GM15510 (cell line): ENCODE measurements around the gene ALG10B.

Experiments
- POLR2A ChIP-seq: IDR thresholded peaks from 3 replicates; pipeline ENCODE4 v1.6.1; 2011; ENCODE audit warnings: borderline replicate concordance; ENCODE audit not compliant: insufficient read length; ENCODE audit errors: extremely low read depth

ALG10B gene

GRCh38 chr12:38373784-38374183 lies 57.2 kb downstream of the ALG10B start:
- TF ChIP-seq POLR2A: no peak

GRCh38 chr12:38374751-38375150 lies 58.2 kb downstream of the ALG10B start:
- TF ChIP-seq POLR2A: no peak
